HG03159 (cell line): ENCODE data around the gene GPR26.
"Not testable (repeated sequence)": the region's sequence is repeated elsewhere in the genome, so short reads cannot be mapped to it uniquely, and the experiment has no call there.

Source experiments
- ATAC-seq: cut with Tn5 transposase; IDR thresholded peaks from one replicate; pipeline ENCODE4 v1.9.1; 2021; ENCODE audit warnings: mild to moderate bottlenecking, moderate library complexity; ENCODE audit not compliant: unreplicated experiment

GPR26 gene

DNA sequence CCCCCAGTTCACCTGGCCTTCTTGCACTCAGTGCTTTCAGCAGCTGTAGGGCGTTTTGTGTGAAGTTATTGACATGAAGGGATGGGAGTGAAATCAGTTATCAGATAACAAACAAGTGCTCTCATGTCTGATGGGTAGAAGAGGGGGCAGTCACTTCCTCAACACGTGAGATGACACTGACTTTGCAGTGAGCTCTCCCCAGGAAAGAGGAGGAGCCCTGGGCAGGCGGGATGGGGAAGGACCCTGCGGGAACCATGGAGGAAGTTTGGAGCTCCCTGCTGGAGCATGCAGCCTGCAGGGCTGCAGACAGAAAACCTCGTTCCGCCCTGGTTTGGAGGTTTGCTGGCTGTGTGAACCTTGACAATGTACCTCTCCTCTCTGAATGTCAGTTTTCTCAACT, 38.7 kb downstream of the GPR26 start:
- ATAC-seq = no peak

DNA sequence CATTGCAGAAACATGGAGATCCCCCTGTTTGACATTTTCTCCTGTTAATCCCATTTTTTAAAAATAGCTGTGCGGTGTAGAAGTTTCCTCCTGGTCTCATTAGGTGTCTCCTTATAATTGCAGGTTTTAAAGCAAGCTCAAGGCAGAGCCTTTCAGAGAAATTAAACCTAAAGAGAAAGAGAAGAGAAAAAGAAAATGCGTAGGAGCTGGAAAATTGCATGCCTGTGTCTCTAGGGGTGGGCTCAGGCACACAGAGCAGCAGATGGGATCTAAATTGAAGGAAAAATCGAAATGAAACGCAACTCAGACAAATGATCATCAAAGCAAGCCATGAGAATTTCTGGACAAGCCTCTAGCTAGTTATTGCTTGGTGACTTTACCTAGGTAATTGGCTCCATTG, 40.1 kb downstream of the GPR26 start:
- ATAC-seq = no peak

DNA sequence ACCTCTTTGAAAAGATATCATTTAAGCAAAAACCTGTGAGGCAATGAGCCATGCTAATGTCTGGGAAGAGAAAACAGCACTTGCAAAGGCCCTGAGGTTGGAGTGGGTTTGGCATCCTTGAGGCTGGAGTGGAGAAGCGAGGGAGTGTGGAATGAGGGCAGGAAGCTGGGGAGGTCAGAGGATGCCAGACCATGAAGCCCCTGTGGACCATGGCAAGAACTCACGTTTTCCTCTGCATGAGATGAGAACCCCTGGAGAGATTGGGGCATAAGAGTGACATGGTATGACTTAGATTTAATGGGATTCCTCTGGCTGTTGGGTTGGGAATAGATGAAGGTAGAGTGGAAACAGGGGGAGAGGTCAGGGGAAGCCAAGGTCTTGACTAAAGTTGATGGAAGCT, 49.4 kb downstream of the GPR26 start:
- ATAC-seq = no peak

DNA sequence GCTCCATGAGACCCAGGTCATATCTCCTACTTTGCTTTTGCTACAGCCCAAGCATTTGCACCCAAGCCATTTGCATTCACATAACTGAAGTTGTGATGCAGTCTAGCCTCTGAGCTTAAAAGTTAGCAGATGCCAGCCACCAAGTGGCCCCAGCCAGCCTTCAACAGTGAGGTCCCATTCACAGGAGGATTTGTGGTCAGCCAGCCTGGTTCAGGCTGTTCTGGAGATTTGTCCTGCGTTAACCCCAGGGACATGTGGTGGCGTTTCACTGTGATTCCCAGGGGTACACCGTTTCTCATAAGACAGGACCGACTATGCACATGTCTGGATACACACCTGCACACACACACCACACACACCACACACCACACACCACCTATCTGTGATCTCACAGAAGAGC, 51.2 kb downstream of the GPR26 start:
- no peak for ATAC-seq

DNA sequence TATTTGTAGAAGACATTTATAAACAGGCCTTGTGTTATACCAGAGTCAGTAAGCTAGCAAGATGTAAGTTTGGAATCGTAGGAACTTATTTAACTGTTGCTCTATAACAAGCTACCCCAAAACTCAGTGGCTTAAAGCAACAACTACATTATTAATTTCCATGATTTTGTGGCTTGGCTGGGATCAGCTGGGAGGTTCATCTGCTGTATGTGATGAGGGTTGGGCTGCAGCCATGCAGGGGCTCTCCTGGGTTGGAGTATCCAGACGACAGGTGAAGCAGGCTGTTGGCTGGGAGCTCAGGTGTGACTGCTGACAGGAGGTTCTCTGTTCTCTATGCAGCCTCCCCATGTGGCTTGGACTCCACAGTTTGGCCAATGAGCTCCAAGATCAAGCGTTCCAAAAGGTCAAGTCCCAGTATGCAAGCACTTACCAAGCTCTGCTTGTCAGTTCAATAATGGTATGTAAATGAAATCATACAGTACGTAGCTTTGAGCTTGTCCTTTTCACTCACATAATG, 52.4 kb downstream of the GPR26 start:
- ATAC-seq = no peak

DNA sequence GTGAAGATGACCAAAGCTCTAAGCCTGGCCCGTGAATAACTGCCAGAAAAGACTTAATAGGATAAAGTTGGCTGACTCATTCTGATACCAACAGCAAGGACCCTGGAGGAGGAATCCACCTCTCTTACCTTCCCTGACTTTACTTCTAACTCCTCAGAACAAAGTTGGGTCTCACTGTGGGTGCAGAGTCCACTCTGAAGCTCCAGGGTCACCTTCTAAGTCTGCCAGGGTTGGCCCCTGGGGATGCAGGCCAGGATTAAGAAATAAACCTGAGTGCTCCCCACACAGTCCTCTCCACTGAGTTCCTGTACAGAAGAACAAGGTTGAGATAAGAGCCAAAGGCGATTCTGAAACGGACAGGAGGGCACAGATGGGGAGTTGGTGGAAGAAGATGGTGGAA, 54.4 kb downstream of the GPR26 start:
- ATAC-seq = no peak

DNA sequence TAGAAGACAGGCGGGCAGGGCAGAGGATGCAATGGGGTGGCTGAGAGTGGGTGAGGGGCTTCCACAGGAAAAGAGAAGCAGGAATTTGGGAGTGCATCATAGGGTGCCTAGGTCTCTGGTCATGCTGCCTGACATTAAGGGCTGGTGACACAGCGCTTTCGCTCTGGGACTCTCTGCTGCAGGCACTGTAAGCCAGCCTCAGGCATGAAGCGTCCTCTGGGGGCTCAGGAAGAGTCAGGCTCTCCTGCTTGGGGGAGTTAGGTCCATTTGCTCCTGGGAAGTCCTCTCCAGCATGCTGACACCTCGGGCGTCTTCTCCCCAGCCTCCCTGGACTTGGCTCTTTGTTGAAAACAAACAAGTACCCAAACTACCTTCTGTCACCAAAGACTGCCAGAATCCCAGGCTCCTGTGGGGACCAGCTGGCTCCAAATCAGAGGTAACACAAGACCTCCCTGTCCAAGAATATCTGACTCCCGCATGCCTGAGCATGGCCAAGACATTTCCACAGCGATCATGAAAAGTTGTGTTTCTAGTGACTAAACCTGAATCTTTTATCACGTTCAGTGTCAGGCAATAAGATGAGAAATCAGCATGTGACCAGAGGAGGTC, 55.4 kb downstream of the GPR26 start:
- ATAC-seq = no peak

DNA sequence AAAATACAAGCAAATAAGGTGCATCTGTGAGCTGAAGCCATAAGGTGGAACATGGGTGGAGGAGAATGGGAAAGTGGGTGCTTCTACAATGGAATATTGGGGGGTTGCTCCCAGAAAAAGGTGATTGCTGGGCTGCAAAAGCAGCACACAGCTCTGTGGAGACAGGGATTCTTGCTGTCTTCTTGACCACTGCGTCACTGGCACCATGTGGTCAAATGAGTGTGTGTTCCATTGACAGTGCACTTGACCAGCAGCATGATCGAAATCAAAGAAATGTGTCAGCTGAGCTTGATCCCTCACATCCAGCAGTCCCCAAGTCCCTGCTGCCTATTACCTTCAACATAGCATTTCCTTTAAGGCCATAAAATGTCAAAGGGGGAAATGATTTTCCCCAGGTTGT, 56.2 kb downstream of the GPR26 start:
- no peak for ATAC-seq

DNA sequence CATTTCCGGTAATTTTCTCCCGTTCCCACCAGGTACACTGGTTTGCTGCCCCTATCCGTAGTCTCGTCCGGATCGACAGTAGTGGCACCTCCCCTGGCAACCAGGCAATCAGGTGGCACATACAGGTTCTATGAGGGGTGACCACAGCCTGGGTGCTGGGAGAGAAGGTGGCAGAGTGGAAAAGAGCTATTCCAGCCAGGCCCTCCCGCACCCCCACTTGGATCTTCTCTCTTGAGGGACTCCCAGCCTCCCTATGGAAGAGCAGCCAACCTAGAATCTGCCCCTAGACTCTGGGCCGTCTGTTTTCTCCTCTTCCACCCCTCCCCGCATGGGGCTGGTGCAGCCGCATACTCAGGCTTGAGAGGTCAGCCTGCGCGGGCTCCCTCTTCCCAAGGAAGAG, 58.6 kb downstream of the GPR26 start:
- no peak for ATAC-seq

DNA sequence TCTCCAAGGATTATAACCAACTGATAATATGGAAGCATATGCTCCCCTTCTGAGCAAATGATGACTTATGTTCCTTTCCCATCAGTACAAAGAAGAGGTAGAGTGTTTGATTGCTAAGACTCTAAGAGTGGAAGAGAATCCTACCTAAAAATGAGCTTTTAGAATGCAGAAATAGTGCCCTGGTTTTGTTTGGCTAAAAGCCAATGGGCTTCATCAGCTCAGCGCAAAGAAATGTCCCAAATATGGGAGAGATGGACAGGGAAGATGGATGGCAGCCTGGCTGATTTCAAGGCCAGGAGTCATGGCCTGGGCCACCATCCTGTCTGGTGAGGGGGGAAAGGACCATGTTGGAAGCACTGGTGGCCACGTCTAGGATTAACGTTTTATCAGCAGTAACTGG, 60.2 kb downstream of the GPR26 start:
- no peak for ATAC-seq

DNA sequence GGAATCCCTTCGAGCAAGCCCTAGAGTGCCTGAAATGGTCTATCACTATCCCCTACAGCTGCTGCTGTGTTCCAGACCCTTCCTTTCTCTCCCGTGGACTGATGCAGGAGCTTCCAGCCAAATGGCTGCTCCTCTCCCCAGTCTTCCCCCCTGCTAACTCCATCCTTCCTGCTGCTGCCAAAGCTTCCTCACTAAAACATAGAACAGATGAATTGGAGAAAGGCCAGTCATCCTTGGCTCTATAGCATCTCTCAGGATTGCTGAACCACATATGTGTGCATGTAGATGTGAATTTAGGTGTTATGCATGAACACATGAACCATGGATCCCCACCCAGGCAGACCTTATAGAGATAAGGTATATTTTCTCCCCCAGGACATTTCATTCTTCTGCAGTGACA, 60.7 kb downstream of the GPR26 start:
- no peak for ATAC-seq

DNA sequence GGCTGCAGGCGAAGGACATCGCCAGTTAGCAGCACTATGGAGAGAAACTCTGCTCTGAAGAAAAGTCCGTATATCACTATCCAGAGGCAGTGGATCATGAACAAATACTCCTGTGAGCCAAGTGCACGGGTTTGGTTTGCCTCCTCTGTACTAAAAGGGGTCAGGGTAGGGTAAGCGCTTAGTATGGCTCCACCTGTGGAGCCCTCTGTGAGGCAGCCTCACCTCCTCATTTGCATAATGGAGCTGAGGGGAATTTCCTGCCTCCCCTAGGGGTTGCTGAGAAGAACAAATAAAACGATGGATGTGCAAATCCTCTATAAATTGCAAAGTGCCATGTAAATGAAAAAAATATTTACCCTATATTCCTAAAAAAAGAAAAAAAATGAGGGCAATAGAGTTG, 63.4 kb downstream of the GPR26 start:
- ATAC-seq = no peak

DNA sequence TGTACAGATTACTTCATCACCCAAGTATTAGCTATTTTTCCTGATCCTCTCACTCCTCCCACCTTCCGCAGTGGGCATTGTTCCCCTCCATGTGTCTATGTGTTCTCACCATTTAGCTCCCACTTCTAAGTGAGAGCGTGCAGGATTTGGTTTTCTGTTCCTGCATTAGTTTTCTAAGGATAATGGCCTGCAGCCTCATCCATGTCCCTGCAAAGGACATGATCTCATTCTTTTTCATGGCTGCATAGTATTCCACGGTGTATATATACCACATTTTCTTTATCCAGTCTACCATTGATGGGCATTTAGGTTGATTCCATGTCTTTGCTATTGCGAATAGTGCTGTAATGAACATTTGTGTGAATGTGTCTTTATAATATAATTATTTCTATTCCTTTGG, 70.8 kb downstream of the GPR26 start:
- not testable (repeated sequence) for ATAC-seq

DNA sequence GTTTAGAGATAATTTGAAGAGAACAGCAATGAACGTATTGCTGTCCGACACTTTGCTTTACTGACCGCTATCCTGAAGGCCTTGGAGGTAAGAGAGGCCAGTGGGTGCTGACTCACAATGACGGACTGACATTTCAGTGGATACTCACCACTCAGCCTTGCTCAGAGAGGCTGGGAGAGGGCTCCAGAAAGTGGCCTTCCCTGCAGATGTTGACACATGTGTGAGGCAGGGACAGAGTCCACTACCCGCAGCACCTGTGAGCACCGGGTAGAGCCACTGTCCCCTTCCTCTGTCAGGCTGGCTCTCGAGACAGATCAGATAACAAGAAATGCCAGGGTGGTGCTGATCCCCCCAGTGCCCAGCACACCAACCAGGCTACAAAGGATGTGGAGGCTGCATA, 75.0 kb downstream of the GPR26 start:
- ATAC-seq = no peak

DNA sequence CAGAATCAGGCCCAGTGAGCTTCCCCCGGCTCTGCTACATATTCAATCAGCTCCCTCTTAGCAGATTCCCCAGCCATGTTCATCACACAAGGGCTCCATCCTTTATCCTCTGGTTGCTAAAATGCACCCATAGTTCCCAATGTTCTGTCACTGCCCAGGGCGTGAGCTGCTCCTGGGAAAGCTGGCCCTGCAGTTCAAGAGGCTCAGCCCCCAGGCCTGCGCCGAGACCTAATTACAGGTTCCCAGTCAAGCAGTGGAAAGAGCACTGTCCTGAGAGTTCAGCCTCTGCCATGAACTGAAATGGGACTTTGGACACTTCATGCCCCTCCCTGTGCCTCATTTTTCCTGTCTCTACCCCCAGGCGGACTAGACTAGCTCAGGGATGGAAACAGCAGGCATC, 75.6 kb downstream of the GPR26 start:
- no peak for ATAC-seq

DNA sequence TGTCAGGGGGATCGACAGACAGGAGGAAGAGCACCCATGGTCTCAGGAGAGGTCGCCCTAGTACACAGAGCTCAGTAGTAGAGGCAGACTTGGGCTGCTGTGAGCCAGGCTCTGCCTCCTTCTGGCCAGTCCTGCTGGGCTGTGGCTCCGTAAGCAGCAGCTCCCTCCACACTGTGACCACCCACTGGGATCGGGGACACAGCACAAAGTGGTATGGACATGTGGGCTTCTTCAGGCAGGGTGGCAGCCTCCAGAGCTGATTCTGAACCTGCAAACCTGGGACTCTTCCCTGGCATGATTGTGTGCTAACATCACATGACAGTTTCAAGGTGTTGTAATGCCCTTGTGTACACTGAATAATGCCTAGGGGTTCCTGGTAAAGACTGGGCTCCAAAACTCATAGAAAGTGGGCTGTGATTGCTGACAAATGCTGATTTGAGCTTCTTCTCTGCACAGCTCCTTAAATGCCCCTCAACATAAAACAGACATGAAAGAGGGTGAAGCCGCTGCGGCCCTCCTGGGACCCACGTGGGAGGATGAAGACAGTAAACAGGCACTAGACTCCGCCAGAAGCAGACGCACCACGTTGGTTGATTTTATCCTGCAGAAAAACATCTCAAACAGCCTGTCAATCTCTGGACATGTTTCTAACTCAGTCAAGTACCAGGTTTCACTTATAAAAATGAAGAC, 76.7 kb downstream of the GPR26 start:
- no peak for ATAC-seq

DNA sequence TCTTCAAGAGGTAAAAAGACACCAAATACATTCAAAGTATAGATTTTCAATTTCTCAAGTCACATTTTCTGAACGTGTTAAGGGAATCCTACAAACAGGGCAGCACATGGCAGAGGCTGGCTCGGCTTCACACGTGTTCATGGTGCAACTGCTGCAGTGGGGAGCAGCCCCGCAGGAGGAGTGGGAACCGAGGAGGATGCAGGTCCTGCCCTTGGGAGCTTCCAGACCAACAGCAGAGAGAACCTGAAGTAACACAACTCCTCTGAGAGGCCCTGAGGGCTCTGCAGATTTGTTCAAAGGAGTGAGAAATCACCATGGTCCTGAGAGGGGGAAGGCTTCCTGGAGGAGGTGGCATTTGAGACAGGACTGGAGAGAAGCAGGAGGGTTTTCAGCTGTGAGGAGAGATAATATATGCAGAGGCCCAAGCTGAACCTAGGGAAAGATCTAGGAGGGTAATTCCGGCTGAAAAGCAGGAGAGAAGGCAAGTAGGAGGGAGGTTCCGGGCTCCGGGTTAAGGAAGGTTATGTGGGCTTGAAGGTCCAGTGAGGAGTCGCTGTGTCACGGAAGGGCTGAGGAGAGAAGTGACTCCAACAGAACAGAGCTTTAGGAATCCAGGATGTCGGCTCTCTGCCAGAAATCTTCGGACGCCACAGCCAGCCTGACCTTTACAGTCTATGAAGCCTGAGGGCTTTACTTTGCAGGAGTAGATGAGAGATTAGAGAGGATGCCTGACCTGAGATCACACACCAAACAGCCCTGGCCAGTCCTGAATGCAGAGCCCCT, 77.5 kb downstream of the GPR26 start:
- no peak for ATAC-seq

DNA sequence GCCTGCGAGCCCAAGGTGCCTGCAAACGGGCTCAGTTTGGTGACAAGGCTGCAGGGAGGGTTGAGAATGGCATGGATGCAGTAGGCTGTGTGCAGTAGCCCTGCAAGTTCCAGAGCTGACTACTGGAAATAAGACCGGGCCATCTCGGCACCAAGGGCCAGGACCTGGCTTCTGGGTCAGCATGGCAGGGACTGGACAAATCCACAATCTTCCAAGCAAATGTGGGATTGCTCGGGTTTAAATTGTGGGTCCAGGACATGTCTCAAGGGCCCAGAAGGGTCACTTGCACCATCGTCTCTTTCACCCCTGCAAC, 78.0 kb downstream of the GPR26 start:
- no peak for ATAC-seq
